GM21423 (cell line): ENCODE measurements around the gene CFTR.
"Not testable (repeated sequence)": the region's sequence is repeated elsewhere in the genome, so short reads cannot be mapped to it uniquely, and the experiment has no call there.

Experiments used
- ATAC-seq: cut with Tn5 transposase; IDR thresholded peaks from one replicate; pipeline ENCODE4 v1.9.1; 2021; ENCODE audit warnings: mild to moderate bottlenecking, moderate library complexity; ENCODE audit not compliant: unreplicated experiment

Gene CFTR

DNA sequence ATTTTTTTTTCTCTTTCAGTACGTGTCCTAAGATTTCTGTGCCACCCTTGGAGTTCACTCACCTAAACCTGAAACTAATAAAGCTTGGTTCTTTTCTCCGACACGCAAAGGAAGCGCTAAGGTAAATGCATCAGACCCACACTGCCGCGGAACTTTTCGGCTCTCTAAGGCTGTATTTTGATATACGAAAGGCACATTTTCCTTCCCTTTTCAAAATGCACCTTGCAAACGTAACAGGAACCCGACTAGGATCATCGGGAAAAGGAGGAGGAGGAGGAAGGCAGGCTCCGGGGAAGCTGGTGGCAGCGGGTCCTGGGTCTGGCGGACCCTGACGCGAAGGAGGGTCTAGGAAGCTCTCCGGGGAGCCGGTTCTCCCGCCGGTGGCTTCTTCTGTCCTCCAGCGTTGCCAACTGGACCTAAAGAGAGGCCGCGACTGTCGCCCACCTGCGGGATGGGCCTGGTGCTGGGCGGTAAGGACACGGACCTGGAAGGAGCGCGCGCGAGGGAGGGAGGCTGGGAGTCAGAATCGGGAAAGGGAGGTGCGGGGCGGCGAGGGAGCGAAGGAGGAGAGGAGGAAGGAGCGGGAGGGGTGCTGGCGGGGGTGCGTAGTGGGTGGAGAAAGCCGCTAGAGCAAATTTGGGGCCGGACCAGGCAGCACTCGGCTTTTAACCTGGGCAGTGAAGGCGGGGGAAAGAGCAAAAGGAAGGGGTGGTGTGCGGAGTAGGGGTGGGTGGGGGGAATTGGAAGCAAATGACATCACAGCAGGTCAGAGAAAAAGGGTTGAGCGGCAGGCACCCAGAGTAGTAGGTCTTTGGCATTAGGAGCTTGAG is at the start of gene CFTR:
Gene CFTR (plus strand): TSS at position 801 of the 830 bp plus-strand sequence. CDS start 70 bp downstream, outside the sequence.
- ATAC-seq: no peak

DNA sequence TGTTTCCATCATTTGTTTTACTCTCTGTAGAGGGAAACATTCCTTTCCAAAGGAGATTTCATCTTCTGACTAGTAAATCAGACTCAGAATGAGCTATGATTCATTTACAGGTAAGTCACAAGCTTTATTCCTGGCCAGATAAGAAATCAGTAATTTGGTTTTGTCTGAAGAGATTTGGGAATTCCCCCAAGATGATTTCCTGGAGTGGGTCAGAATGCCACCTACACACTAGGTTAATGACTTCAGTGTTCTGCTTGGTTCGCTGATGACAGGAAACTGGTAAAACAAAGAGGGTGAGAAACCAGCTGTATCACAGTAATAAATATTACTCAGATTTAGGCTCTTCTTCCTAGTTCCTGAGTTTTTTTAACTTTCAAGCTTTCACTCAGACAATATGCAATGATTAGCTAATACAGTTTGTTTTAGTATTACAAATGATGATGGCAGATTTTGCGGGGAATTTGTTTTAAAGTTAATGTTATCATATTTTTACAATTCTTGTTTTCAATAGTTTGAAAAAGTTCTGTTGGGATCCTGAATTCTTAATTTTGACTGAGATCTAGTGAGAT is 44.3 kb upstream of the CFTR start:
- peak; percentile 96 for ATAC-seq

DNA sequence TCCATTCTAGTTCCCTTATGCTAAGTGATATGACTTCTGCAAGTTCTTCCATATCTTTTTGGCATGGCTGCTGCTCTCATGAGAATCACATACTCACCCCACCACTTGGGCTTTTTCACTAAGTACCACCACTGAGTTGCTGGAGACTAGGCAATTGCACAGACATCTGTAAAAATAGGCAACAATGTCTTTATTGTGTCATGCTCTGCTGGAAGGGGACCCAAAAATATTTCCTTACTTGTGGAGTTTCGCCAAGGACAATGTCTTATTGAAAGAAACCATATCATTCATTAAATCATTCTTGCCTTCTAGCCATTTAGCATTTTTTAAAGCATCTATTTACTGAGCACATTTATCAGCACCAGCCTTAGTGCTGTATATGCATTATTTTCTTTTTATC is 35.2 kb upstream of the CFTR start:
- ATAC-seq: no peak

DNA sequence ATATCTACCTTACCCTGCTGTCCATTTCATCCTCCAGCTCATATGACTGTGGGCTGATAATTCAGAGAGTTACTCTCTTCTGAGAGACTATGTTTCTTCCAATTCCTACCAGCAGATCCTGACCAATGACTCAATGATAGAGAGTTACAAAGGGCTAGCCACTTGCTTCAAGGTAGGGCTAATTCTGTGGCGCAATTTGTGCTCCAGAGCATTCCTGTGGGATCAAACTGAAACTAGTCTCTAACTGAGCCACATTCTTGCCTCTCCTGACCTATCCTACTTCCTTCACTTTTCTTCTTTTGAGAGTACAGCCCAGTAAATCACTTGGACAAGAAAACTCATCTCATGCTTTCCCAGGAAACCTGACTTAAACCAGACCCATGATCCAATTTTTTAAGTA is 34.6 kb upstream of the CFTR start:
- no peak for ATAC-seq

DNA sequence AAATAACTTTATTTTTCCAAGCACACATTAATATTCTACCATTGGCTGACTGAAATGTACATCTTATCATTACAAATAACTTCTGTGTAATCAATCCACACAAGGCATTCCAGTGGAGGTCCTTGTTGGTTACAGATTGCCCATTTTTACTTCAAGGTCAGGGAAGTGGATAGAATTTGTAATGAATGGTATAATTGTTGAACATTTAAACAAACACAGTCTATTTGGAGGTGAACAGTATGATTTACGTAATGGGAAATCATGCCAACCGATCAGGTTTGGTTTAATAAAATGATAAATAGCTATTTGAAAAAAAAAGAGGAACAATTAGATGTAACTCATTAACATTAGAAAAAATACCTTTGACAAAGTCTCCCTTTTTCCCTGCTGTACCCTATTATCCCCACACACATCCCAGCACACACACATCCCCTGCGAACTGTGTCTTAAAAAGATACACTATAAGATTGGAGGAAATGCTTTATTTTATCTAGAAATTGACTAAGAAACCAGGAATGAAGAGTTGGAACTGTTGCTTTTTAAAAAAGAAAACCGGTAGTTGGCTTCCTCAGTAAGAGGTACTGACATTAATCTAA is 33.5 kb upstream of the CFTR start:
- no peak for ATAC-seq

DNA sequence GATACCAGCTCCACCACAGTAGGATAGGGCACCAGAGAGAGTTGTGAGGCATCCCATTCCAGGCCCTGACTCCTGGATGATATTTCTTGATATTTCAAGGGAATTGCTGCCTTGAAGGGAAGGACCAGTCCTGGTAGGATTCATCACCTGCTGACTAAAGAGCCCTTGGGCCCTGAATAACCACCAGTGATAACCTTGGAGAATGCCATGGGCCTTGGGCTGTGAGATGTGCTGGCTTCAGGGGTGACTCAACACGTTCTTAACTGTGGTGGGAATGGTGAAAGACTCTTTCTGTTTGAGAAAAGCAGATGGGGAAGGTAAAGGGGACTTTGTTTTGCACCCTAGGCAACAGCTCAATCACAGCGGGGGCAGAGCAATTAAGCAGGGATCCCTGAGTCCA is 31.2 kb upstream of the CFTR start:
- ATAC-seq: no peak

DNA sequence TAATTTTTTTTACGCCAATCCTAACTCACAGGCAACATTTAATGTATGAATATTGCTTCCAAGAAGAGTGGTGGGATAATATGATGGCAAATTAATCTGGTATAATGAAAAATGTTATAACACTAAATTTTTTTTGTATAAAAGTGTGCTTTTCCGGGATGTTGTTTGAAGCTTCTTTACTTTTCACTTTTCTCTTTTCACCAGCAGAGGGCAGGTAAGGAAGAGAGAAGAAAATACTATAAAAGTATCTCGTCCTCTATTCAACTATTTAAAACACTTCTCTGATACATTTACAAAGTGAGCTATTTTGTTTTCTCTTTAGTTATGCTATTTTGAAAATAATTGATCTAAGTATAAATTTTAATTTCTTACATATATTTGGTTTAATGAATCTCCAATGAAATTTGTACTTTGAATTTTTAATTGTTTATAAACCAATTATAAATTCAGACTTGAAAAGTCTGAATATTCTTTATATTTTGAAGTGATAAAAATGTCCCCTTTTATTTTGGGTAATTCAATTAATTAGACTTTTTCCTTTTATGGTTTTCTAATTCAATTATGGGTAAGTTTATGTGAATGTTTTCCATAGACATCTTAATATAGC is 20.7 kb upstream of the CFTR start:
- no peak for ATAC-seq

DNA sequence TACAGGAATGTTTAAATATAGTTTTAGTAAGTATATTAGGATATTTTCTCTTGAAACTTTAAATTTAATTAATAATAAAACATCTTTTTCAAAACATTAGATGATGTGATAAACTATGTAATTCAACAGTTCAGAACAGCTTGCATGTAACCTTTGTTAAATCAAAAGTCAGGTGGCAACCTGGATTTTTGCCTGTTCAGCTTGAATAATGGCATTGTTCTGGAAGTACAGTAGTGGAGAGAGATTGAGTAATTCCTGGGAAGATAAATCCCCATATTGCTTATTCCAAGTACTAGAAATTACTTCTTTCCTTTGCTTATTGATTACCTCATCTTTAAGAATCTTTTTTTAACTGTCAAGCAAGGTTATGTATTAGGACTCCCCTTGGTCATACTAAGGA is 20.1 kb upstream of the CFTR start:
- ATAC-seq: no peak

DNA sequence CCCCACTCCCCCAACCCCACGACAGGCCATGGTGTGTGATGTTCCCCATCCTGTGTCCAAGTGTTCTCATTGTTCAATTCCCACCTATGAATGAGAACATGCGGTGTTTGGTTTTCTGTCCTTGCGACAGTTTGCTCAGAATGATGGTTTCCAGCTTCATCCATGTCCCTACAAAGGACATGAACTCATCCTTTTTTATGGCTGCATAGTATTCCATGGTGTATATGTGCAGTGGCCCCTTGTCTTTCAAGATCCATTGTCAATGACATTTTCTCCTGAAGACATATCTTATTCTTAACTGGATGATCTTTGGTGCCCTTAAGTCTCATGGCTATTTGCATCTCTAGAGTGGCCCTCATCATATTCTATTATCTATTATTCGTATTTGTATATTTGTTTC is 19.0 kb upstream of the CFTR start:
- not testable (repeated sequence) for ATAC-seq

DNA sequence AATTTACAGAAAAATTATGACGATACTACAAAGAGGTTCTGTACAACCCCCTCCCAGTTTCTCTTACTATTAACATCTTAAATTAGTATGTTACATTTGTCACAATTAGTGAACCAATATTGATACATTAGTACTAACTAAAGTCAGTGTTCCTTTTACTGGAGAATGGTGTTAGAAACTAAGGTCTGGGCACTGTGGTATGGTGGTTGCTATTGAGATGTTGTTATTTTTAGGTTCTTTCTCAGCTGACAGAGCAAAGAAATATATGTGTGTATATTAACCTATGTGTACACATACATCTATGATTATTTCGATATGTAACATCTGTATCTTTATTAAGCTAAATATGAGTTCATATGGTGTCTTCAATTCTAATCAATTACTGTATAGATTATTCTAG is 11.7 kb upstream of the CFTR start:
- ATAC-seq: no peak

DNA sequence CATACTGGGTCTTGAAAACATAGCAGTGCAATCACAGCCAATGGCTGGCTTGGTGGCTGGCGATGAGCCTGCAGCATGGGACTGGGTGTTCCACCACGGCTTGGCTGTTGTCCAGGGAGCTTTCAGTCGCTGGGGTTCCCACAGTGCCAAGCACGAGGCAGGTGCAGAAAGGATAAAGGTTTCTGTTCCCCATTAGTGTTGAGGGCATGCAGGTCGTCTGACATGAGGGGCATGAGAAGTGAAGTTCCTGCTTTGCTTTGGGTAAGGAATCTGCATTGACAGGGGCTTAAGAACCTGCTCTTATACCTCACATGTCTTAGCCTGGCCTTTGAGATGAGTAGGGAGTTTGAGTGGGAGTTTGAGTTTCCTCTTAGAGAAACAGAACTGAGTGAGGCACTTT is 9.0 kb upstream of the CFTR start:
- ATAC-seq: no peak

DNA sequence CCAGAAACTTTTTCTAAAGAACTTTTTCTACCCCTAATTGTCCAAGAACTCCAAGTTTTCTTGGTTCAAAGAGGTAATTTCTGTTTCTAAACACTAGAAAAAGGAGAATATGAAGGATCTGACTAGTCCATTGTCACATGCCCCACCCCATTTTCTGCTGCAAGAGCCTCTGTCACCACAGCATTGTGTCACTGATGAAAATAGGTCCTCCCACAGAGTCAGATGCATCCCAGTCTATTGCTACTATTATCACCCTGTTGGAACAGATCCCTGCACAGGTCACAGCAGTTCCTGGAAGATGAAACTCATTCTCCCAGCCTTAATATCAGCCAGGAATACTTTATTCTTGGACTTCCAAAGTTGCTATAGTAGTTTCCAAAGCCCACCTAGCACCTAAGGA is 7.5 kb upstream of the CFTR start:
- ATAC-seq: no peak

DNA sequence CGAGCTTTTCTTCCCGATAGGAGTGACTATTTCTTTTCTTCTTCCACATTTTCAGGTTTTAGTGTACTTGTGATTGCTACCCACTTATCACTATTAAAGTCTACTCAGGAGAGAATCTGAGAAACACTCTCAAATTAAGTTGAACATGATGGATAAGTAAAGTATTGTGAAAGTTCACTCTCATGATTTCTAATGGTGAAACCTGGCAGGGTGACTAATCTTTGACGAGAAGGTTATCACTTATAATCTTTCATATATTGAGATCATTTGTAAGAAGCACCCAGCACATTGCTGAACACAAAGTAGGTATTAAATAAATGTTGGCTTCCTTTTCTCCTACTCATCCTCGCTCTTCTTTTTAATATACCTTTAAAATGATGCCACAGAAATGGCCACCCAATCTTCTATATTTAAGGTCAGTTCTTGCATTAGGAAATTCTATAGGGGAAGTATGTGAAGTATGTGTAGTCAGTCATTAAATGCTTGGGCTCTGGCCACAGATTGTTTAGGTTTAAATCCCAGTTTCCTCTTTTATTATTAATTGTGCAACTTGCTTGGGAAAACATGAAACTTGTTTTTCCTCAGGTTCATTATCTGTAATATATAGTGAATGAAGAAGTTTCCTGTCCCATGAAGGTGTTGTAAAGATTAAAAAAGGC is 3.1 kb upstream of the CFTR start:
- no peak for ATAC-seq

DNA sequence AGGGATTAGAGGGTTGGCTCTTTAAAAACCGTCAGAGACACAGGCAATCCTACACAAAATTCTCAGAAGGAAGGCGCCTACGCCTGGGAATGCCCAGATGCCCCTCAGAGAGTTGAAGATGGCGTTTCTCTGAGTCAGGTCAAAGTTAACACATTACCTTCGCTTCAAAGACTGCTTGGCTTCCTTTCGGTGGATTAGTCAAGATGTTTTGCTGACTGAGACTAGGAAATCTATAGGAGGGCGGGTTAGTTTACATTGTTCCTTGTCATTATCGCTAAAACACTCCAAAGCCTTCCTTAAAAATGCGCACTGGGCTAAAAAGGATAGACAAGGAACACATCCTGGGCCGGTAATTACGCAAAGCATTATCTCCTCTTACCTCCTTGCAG is 995 bp upstream of the CFTR start:
- ATAC-seq: no peak

DNA sequence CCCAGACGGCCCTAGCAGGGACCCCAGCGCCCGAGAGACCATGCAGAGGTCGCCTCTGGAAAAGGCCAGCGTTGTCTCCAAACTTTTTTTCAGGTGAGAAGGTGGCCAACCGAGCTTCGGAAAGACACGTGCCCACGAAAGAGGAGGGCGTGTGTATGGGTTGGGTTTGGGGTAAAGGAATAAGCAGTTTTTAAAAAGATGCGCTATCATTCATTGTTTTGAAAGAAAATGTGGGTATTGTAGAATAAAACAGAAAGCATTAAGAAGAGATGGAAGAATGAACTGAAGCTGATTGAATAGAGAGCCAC is 184 bp downstream of the CFTR start:
- no peak for ATAC-seq

DNA sequence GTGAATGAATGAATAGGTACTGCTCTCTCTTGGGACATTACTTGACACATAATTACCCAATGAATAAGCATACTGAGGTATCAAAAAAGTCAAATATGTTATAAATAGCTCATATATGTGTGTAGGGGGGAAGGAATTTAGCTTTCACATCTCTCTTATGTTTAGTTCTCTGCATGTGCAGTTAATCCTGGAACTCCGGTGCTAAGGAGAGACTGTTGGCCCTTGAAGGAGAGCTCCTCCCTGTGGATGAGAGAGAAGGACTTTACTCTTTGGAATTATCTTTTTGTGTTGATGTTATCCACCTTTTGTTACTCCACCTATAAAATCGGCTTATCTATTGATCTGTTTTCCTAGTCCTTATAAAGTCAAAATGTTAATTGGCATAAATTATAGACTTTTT is 1.2 kb downstream of the CFTR start:
- ATAC-seq: no peak

DNA sequence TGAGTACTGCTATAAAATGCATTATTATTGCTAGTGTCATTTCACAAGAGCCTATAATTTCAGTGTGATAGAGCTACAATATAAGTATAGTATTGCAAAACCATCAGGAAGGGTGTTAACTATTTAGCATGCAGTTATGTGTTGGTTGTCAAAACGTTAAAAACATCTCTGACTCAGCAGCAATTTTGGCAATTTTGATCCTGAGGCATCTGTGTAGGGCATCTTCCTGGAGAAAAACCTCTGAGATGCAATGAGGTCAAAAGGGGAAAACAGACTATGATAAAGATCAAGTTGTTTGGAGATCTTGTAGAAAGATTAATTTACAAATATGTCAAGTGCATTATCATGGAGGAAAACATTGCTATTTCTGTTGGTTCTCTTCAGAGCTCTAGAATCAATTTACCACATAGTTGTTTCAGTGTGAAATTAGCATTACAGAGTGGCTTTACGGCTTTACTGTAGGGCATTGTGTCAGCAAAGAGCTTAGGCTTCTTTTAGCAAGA is 5.3 kb downstream of the CFTR start:
- no peak for ATAC-seq

DNA sequence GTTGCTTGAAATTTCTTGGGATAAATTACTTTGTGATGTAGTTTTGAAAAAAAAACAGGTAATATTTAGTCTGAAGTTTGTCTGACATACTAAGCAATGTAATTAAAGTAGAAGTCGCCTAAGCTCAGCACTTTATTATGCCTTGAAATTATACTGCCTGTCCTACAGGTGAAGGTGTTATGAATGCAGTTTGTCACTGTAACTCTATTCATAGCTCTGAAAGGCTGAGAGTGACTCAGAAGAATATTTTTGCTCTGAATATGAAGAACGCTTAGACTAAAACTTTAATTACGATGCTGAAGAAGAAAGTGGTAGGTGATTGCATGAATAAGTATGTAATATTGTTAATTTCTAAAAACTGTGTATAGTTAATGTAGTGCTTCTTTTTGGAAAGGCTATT is 9.2 kb downstream of the CFTR start:
- ATAC-seq: no peak

DNA sequence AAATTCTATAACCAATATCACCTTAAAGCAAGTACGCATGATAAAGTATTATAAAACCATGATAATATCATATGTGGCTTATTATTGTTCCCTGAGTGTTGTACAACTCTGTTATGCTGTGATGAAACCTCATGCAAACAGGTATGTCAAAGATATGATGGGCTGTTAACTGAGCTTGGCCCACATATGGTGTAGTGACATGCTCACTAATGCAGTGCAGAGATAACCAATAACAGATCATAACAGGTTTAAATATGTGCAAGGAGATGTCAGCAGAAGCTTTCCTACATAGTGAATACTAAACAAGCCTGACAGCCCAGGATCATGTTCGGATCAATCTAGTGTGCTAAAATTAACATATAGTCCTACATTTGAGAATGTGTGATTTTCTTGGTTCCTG is 9.6 kb downstream of the CFTR start:
- no peak for ATAC-seq

DNA sequence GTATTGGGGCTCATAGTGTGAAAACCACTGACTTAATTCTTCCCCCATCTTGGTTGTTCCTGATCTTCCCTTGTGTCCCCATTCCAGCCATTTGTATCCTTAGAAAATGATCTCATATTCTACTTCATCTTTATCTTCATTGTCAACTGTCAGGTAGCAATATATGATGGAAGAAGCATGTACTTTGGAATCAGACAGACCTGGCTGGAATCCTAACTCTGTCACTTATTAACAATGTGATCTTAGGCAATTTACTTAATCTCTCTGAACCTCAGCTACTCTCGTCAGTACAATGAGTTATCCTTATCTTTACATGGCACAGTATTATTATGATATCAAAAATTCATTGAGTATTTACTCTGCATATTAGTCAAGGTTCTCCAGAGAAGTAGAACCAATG is 10.1 kb downstream of the CFTR start:
- ATAC-seq: no peak

DNA sequence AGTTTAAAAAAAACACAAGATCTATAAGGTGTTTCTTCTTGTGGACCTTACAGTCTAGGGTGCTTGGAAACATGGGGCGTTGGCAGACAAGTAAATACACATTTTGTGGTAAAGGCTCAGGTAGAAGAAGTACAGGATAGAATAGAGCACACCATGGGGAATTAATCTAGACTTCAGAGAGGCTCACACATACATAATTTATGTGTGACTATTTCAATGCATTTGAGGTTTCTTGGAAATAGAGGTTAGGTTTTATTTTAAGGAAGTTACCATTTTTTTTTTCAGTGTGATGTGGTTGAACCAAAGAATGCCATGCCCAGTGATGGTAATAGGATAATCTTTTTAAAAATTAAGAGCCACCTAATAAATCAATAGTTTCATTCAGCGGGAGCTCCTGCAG is 12.8 kb downstream of the CFTR start:
- no peak for ATAC-seq
